ENCODE results near the gene UBALD1.
A peak's percentile ranks its signal among the peaks of the same experiment; 100 is the strongest.
"Not testable (repeated sequence)": the region's sequence is repeated elsewhere in the genome, so short reads cannot be mapped to it uniquely, and the experiment has no call there.

The UBALD1 gene

DNA sequence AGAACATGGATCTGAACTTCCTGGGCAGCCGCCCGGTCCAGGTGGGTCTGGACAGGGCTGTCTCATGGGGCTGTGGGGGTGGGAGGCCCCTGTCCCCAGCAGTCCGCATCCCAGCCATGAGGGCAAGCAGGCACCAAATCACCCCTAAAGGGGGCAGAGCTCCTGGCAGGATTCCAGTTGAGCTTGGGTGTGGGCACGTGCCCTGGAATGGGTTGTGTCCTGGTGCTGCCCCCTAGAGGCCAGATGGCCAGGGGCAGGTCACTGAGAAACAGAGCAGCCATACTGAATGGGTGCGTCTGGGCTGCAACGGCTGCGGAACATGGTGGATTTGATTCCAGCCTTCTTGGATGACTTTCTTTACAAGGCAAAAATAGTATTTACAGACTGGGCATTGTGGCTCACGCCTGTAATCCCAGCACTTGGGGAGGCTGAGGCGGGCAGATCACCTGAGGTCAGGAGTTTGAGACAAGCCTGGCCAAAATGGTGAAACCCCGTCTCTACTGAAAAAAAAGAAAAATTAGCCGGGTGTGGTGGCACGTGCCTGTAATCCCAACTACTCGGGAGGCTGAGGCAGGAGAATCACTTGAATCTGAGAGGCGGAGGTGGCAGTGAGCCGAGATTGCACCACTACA, 35.9 kb upstream of the UBALD1 start:
- not testable (repeated sequence) for H3K27me3 Mint-ChIP-seq, H3K4me3 Mint-ChIP-seq, H3K9me3 Mint-ChIP-seq
- peak; percentile 66 for ATAC-seq
- DNase-seq, result peak; percentile 78 to 83
- H3K4me1 Mint-ChIP-seq, result peaks cover 51% of the 10 kb centered on the region
- H3K27ac Mint-ChIP-seq, result peak overlapping the region in 1 of 2 donors; percentile 82

DNA sequence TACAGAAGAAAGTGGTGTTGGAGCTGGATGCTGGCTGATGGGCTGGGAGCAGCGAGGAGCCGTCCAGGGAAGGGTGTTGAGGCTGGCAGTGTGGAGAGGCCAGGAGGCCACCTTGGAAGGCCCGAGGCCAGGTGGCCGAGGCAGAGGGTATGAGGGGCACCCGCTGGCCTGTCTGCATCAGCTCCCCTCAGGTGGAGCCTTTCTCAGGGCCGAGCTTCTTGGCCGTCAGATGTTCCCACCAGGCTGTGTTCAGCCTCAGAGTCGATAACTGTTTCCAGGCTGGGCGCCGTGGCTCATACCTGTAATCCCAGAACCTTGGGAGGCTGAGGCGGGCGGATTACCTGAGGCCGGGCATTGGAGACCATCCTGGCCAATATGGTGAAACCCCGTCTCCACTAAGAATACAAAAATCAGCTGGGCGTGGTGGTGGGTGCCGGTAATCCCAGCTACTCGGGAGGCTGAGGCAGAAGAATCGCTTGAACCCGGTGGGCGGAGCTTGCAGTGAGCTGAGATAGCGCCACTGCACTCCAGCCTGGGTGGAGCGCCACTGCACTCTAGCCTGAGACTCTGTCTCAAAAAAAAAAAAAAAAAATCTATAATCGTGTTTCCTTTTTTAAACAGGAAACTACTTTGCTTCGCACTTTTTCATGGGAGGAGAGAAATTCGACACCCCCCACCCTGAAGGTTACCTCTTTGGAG, 35.2 kb upstream of the UBALD1 start:
- no peaks in the 10 kb centered on the region for H3K27me3 Mint-ChIP-seq
- peak overlapping the region in 1 of 2 donors; percentile 97 for H3K27ac Mint-ChIP-seq
- no peaks in the 10 kb centered on the region for H3K9me3 Mint-ChIP-seq
- DNase-seq (peak in 1 of 2 donors; percentile 31), ATAC-seq (peak; percentile 39)
- H3K4me1 Mint-ChIP-seq, result peaks cover 56% of the 10 kb centered on the region
- H3K4me3 Mint-ChIP-seq, result no peak overlapping the region

DNA sequence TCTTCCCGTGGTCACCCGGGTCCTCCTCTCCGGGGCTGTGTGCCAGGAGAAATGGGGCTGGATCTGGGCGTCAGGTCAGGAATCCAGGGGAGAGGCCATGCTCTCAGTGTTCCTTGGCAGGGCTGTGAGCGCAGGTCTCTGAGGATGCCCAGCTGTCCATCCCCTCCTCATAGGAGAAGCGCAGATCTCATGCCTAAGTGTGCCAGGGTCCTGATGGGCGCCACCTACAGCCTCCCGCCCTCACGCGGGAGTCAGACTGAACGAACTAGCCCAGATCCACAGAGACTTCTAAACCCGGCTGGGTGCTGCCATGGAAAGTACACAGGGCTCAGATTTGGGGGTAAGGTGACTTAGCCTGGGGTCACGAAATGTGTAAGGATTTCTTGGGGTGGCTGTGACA, 34.2 kb upstream of the UBALD1 start:
- ATAC-seq, result peak; percentile 43
- peak overlapping the region in 1 of 2 donors; percentile 13 for H3K4me3 Mint-ChIP-seq
- H3K27me3 Mint-ChIP-seq, result no peaks in the 10 kb centered on the region
- H3K9me3 Mint-ChIP-seq, result no peaks in the 10 kb centered on the region
- H3K4me1 Mint-ChIP-seq, result peaks cover 56% of the 10 kb centered on the region
- DNase-seq, result peak; percentile 18 to 54
- H3K27ac Mint-ChIP-seq, result peak overlapping the region; percentile 47 to 97

DNA sequence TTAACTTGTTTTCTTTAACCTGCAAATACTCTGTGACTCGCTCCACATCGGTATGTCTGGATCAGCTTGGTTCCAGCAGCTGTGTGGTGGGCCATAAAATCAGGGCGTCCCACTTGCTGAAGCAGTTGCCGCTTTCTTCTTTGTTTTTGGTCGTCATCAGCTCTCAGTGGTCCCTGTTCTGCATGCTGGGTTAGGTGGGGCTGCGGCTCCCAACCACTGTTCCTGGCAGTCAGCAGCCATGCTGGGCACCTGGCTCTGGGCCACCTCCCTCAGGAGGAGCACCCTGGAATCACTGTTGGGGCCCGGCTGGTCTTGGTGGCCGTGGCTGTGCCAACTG, 32.9 kb upstream of the UBALD1 start:
- no peak overlapping the region for H3K4me3 Mint-ChIP-seq
- no peaks in the 10 kb centered on the region for H3K27me3 Mint-ChIP-seq
- DNase-seq (peak; percentile 25 to 59), ATAC-seq (peak; percentile 53)
- H3K4me1 Mint-ChIP-seq, result peaks cover 56% of the 10 kb centered on the region
- H3K27ac Mint-ChIP-seq, result no peak overlapping the region
- H3K9me3 Mint-ChIP-seq, result no peaks in the 10 kb centered on the region

DNA sequence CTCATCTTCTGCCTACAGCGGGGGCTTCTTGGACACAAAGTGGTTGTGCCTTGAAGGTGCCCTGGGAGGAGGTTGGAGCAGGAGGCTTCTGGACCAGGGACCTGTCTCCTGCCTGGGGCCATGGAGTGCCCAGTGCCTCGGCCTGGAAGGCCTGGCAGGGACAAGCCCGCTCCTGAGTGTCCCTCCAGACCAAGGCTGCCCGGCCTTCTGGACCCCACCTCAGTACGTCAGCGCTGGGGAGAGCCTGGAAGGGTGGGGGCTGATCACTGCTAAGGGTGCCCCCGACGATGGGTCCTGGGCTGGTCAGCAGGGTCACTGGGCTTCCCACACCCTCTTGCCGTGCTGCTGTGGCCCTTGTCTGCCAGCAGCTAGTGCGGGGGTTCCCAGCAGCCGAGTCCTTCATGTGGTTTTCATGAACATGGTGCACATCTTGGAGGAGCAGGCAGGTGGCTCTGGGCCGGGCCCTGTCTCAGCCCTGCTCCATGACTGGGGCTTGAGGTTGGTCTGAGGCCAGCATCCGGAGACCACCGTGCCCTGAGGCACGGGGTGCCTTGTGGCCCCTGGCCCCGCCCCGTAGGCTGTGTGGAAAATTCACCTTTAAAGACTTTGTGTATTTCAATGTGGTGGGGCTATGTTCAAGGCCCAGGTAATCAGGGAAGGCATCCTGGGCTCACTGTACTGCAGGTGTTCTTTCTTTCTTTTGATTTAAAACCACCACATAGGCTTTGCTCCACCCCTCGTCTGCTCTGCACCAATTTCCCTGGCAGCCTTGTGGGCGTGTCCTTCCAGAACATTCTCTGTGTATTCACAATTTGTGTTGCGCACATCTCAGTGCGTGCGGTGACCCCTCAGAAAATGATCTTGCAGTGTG, 32.3 kb upstream of the UBALD1 start:
- Mint-ChIP-seq H3K4me3 (no peak overlapping the region), H3K27ac (peak overlapping the region in 1 of 2 donors; percentile 74), H3K9me3 (no peaks in the 10 kb centered on the region), H3K4me1 (peaks cover 56% of the 10 kb centered on the region), H3K27me3 (no peaks in the 10 kb centered on the region)
- DNase-seq (peak; percentile 19 to 42), ATAC-seq (peak; percentile 62)

DNA sequence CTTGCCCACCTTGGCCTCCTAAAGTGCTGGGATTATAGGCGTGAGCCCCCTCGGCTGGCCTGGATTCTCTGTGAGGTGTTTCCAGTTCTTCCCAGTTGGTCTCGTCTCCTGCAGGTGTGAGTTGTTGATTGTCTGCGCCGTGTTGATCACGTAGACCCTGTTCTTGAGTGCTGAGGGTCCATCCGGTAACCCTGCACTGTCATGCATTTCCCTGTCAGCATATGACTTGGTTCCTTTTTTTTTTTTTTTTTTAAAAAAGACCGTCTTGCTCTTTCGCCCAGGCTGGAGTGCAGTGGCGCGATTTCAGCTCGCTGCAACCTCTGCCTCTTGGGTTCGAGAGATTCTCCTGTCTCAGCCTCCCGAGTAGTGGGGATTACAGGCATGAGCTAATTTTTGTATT, 27.2 kb upstream of the UBALD1 start:
- H3K27me3 Mint-ChIP-seq, result no peaks in the 10 kb centered on the region
- ATAC-seq, result no peak
- H3K4me1 Mint-ChIP-seq, result peaks cover 59% of the 10 kb centered on the region
- H3K27ac Mint-ChIP-seq, result no peak overlapping the region
- no peak for DNase-seq
- no peak overlapping the region for H3K4me3 Mint-ChIP-seq
- no peaks in the 10 kb centered on the region for H3K9me3 Mint-ChIP-seq

DNA sequence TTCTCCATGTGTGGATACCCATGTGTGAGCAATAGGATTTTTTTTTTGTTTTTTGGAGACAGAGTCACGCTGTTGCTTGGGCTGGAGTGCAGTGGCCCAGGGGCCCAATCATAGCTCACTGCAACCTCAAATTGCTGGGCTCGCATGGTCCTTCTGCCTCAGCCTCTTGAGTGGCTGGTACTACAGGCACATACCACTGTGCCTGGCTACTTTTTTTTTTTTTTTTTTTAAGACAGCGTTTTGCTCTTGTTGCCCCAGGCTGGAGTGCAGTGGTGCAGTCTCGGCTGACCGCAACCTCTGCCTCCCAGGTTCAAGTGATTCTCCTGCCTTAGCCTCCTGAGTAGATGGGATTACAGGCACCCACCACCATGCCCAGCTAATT, 26.6 kb upstream of the UBALD1 start:
- no peak for DNase-seq
- peaks cover 54% of the 10 kb centered on the region for H3K4me1 Mint-ChIP-seq
- H3K27me3 Mint-ChIP-seq, result no peaks in the 10 kb centered on the region
- H3K4me3 Mint-ChIP-seq, result peak overlapping the region in 1 of 2 donors; percentile 8
- ATAC-seq, result peak; percentile 26
- H3K27ac Mint-ChIP-seq, result peak overlapping the region in 1 of 2 donors; percentile 29
- H3K9me3 Mint-ChIP-seq, result no peaks in the 10 kb centered on the region

DNA sequence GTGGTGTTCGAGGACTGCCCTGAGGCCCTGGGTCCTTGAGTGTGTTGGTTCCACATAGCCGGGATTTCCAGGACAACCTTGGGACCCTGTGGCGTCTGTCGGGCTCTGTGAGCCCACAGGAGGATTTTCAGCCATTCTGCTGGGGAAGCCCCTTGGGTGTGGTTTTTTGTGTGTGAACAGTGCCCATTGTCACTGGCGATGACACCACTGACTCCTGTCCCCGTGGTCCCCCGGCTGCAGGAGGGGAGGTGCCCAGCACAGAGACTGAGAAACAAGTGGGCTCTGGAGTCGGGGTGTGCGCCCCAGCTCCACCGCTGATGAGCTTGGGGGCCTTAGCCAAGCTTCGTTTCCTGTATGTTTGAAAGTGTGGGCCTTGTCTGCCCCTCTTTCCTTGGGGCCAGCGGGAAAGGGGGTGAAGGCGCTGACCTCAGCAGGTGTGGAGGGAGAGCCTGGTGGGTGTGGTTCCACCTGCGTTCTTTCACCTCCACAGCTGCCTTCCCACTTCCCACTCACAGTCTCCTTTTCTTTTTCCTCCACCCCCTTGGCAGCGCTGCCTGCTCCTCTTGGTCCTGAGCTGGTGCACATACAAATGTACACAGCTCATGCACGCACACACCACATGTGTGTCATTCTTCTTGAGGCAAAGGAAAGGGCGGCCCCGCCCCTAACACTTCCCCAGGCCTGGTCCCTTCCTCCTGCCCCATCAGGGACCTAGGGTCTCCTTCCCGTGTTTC, 26.1 kb upstream of the UBALD1 start:
- ATAC-seq (peak; percentile 71), DNase-seq (no peak)
- Mint-ChIP-seq H3K27ac (no peak overlapping the region), H3K4me3 (peak overlapping the region in 1 of 2 donors; percentile 8), H3K27me3 (no peaks in the 10 kb centered on the region), H3K9me3 (no peaks in the 10 kb centered on the region), H3K4me1 (peaks cover 54% of the 10 kb centered on the region)

DNA sequence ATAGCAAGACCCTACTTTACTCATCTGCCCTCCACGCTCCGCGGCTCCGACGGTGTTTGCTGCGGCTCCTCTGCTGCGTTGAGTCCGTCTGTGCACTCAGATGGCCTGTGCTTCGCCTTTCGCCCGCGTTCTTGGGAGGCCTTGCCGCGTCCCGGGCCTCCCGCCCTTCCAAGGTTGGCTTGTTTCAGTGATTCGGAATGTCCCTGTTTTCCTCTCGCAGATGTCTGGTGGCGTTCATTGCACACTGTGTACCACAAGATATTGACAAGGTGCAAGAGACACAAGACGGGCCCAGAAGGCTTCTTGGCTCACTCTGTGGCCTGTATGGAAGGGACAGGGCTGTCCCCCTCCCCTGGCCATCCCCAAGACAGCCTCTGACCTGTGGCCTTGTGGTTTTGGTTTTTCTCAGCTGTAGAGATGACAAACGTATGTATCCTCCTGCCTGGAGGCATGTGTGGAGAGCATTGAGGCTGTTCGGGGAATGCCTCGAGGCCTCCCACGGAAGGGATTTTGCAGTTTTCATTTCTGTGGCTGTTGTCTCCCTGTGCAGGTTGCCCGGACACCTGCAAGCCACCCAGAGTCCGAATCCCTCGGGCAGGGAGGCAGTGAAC, 25.3 kb upstream of the UBALD1 start:
- Mint-ChIP-seq H3K9me3 (no peaks in the 10 kb centered on the region), H3K27me3 (no peaks in the 10 kb centered on the region), H3K4me3 (no peak overlapping the region), H3K4me1 (peaks cover 47% of the 10 kb centered on the region), H3K27ac (no peak overlapping the region)
- ATAC-seq (peak; percentile 12), DNase-seq (no peak)

DNA sequence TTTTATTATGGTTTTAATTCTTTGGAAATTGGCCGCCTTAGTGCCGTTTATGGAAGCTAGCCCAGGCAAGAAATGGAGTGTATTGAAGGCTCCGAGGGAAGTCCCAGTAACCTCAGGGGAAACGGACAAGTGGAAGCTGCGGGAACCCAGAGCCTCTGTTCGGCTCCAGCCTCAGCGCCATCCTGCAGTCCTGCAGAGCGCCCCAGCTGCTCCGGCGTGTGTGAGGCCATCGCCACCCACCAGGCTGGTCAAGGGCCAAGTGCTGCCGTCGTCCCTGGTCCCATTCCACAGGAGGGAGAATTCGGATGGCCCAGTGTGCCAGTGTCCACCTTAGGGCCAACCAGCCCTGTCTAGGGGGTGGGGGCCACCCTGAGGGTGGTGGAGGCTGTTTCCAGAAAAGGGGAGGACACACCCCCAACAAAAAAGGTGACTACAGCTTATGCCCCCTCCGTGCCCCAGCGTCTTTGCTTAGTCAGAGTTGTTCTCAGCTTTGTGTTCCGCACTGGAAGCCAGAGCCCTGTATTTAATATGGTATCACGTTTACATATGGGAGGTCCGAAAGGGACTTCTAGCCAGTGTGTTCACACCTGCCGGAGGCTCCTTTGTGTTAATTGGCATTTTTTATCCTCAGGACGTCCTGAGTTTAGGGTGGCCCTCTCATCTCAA, 22.9 kb upstream of the UBALD1 start:
- Mint-ChIP-seq H3K4me1 (peaks cover 49% of the 10 kb centered on the region), H3K4me3 (no peak overlapping the region), H3K27ac (no peak overlapping the region), H3K9me3 (no peaks in the 10 kb centered on the region), H3K27me3 (no peaks in the 10 kb centered on the region)
- DNase-seq (no peak), ATAC-seq (no peak)

DNA sequence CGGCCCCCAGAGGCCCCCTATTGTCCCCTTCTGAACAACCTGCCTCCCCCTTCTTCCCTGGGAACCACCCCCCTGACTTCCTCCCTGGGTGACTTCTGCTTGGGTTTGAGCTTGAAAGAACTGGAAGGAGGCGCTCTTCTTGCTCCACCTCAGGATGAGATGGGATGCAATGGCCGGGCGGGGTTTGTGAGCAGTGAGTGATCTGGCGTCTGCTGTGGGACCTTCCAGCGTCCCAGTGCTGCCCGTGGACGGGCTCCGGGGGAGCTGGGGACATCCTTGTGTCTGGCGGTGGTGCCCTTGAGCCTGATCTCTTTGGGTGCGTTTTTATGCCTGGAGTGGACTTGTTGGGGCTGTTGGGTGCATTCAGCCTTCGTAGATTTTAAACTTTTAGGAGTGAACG, 21.5 kb upstream of the UBALD1 start:
- Mint-ChIP-seq H3K27me3 (no peaks in the 10 kb centered on the region), H3K27ac (peak overlapping the region in 1 of 2 donors; percentile 27), H3K4me1 (peaks cover 45% of the 10 kb centered on the region), H3K9me3 (no peaks in the 10 kb centered on the region), H3K4me3 (no peak overlapping the region)
- no peak for ATAC-seq
- no peak for DNase-seq

DNA sequence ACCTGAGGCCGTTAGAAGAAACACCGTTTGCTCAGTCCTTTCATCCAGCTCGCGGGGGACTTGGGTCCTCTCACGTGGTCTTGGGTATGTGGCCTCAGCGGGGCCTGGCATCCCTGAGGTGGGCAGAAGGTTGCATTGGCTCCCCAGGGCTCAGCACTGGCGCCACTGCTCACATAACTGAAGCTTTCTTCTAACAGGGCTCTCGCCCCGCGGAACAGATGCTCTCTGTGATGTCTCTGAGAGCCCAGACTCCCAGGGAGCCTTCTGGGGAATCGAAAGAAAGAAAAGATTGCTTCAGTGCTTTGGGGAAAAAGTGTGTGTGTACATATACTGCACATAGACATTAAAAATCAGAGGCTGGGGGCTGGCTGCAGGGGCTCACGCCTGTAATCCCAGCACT, 20.1 kb upstream of the UBALD1 start:
- DNase-seq (no peak), ATAC-seq (no peak)
- Mint-ChIP-seq H3K27ac (no peak overlapping the region), H3K9me3 (no peaks in the 10 kb centered on the region), H3K4me3 (no peak overlapping the region), H3K27me3 (no peaks in the 10 kb centered on the region), H3K4me1 (peaks cover 31% of the 10 kb centered on the region)

DNA sequence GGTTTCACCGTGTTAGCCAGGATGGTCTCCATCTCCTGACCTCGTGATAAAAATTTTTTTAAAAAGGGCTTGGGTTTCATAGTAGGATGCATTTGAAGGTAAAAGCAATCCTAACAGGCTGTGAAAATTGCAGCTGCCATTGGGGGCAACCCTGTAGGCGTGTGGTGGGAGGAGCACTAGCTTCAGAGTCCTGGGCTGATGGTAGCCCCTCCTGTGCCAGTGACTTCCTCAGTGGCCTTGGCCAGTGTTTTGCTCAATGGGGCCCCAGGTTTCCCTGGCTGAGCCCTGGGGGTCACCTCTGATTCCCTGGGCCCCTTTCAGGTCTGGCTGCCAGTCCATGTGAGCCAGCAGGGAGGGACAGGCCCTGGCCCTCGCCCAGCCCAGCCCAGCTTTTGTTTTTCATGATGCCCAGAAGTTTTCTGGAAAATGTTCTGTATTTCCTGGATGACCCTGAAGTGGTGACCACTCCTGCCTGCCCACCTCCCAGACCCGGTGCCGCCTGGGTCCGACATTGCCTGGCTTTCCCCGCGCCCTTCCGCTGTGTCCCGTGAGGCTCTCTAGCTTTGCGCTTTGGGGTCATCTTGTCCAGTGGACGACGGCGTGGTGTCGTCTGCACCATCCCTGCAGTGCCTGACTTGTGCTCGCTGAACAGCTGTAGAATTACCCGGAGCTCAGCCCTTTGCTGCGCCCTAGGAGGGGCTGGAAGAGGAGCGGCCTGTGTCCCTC, 19.4 kb upstream of the UBALD1 start:
- DNase-seq (no peak), ATAC-seq (no peak)
- Mint-ChIP-seq H3K27me3 (no peaks in the 10 kb centered on the region), H3K9me3 (no peaks in the 10 kb centered on the region), H3K4me3 (no peak overlapping the region), H3K4me1 (peaks cover 27% of the 10 kb centered on the region), H3K27ac (no peak overlapping the region)

DNA sequence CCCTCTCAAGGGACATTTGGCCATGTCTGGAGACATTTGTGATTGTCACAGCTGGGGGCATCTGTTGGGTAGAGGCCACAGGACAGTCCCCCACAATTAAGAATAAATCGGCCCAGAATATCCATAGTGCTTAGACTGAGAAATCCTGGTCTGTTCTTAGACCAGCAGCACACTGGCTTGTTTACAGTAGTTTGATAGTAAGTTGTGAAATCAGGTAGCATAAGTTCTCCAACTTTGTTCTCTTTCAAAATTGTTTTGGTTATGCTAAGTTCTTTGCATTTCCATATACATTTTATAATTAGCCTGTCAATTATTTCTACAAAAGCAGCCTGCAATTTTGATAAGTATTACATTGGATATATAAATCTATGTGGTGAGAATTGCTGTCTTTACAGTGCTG, 16.8 kb upstream of the UBALD1 start:
- Mint-ChIP-seq H3K27me3 (no peaks in the 10 kb centered on the region), H3K9me3 (no peaks in the 10 kb centered on the region), H3K4me1 (peaks cover 29% of the 10 kb centered on the region), H3K4me3 (no peak overlapping the region), H3K27ac (no peak overlapping the region)
- ATAC-seq (no peak), DNase-seq (no peak)
